HG02981 (cell line): ENCODE results near the gene VIT.

Experiments used
- ATAC-seq: cut with Tn5 transposase; IDR thresholded peaks from one replicate; pipeline ENCODE4 v1.9.1; 2021; ENCODE audit warnings: mild to moderate bottlenecking, moderate library complexity; ENCODE audit not compliant: unreplicated experiment

Gene VIT

DNA sequence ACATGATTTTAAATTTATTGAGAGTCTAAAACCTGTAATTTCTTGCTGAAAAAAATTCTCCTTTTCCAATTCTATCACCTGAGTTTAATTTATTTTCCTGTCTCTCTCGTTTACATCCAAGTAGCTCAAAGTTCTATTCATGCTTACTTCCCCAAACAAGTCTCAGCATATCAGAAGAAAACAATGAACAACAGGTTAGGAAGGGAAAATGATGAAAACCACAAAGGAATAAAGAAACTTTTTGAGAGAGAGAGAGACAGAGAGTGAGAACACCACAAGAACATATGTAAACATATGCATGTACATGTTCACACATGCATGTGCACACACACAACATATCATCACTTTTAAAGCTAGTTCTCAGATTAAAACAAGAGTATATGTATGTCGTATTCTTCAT is 157.7 kb downstream of the VIT start:
- no peak for ATAC-seq

DNA sequence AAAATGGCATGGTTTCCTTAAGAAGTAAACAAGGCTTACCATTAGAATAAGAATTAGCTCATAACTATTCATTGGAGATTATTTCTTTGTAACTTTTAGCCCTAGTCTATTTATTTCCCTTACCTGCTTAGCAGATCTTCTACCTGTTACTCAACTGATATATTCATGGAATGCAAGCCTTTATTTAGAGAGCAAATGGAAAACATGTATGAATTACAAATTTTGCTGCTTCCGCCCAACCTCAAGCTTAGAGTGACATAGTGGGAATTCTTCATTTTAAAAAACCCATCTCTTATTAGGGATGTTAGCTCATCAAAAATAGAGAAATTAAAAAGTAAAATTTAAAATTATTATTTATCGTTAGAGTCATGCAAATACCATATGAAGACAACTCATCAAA is 158.9 kb downstream of the VIT start:
- ATAC-seq, result no peak

DNA sequence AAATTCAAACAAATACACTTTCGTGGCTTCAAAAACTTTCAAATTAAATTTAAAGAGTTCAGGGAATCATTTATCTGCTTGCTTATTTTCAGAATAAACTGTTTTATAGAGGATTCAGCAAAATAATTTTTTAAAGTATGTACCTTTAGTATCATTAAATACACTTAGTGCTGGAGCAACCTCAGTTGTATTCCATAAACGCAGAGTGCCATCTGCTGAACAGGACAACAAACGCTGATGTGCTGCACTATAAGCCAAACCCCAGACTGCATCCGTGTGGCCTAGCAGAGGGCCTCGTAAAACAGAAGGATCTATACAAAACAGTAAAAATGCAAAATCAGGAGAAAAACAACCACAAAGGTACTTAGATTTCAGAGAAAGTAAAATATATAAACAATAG is 161.2 kb downstream of the VIT start:
- no peak for ATAC-seq

DNA sequence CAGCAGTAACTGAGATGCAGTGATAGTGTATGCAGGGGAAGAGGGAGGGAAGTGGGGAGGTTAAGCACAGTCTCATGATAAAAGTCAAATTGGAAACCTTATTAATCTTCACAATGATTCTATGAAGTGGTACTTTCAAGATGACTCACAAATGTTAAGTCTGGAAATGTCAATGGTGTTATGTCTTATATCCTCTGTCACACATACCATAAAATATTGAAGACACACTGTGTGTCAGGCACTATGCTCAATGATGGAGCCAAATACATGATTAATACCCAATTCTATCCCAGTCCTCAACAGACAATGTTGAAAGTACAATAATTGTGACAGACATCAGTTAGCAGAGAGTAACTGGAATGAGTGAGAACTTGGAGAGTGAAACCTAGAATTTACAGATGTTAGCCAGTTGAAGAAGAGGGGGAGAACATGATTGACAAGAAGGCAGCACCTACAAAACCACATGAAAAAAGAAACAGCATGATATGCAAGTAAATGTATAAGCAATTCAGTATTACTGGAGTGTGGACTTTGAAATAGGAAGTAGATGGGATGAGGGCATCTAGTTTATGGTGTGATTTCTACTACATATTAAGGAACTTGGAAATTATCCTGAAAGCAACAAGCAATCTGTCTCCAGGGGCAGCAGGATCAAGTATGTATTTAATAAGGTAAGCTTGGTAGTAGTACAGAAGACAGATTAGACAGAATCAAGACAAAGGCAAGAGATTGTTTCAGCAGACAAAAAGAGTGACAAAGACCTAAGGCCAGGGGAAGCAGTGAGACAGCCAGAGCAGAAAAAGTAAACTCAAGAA is 162.3 kb downstream of the VIT start:
- ATAC-seq, result peak; percentile 81

DNA sequence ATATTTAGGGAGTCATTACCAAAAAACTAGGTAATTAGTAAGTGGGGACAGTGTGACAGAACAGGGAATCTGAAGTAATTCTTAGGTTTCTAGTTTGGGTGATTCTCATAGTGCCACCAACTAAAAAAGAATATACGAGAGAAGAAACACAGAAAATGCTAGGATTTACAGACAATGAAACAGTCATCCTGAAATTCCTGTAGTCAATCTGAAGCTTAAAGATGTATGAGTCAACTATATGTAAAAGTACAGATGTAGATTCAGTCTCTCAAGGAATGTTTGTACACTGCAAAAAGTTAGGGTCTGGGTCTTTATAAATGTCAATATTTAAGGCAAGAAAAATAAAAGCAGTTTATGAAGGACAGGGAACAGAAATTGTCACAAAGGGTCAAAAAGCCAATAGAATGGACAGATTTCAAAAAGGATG is 162.9 kb downstream of the VIT start:
- no peak for ATAC-seq

DNA sequence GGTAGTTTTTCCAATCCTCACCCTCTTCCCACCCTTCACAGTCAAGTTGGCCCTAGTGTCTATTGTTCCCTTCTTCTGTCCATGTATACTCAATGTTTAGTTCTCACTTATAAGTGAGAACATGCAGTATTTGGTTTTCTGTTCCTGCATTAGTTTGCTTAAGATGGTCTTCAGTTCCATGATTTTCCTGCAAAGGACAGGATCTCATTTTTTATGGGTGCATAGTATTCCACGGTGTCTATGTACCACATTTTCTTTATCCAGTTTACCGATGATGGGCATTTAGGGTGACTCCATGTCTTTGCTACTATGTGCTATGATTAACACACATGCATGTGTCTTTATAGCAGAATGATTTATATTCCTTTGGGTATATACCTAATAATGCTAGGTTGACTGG is 165.4 kb downstream of the VIT start:
- no peak for ATAC-seq
